HFFc6 (cell line): ENCODE measurements around the gene HMGCR. TPM values are rescaled to one million over a fixed set of nuclear protein-coding genes. Genes with fewer than 3 reads are reported as not detected.
A peak's percentile ranks its signal among the peaks of the same experiment; 100 is the strongest.

Experiments used
- DNase-seq: peaks from one replicate; pipeline ENCODE4 v3.0.0-alpha.2; 2018
- H3K27ac Mint-ChIP-seq: 2 replicates; pipeline ENCODE4 v1.8.0; 2020; ENCODE audit warnings: mild to moderate bottlenecking, mixed read lengths
- H3K27me3 Mint-ChIP-seq: 2 replicates; pipeline ENCODE4 v1.8.0; 2021; ENCODE audit warnings: mild to moderate bottlenecking, moderate library complexity, mixed read lengths; ENCODE audit not compliant: insufficient read depth
- H3K36me3 Mint-ChIP-seq: 2 replicates; pipeline ENCODE4 v1.8.0; 2021; ENCODE audit warnings: low read depth, mixed read lengths
- H3K4me1 Mint-ChIP-seq: 2 replicates; pipeline ENCODE4 v1.8.0; 2020; ENCODE audit warnings: low read depth, mixed read lengths
- H3K4me3 Mint-ChIP-seq: 2 replicates; pipeline ENCODE4 v1.8.0; 2020; ENCODE audit warnings: mild to moderate bottlenecking, moderate library complexity, mixed read lengths
- H3K9me3 Mint-ChIP-seq: 2 replicates; pipeline ENCODE4 v1.8.0; 2020; ENCODE audit warnings: mild to moderate bottlenecking, mixed read lengths
- CTCF ChIP-seq: fragments of 200-600 bp; sonication (generic); IDR thresholded peaks from 2 replicates; pipeline ENCODE4 v1.5.0; 2021; ENCODE audit warnings: antibody characterized with exemption, mild to moderate bottlenecking
- total RNA-seq, 6 experiments: library from RNA; stranded (reverse); fragmentation: NEBNext Ultra II Directional; extraction: Animal tissue kit (Norgen Biotek cat#: 25700); gene quantifications; 2 replicates in 1 of 6; 3 replicates in 5 of 6; pipeline ENCODE4 v1.2.3, GENCODE V29; 2021

Gene HMGCR
- total RNA-seq, 6 experiments from 2014 or later, result 22.6 to 26.4 (median 24.4) TPM

- no peaks in the 10 kb centered on the region; the same call in none of the 2 replicates for H3K27me3 Mint-ChIP-seq
- TF ChIP-seq CTCF, result no peak
- H3K4me1 Mint-ChIP-seq, result peaks cover 30% of the 10 kb centered on the region
- 0 out of 2 replicates have a peak overlapping the region, but pooled peaks have one; percentile 22 for H3K4me3 Mint-ChIP-seq
- peak; percentile 36 for DNase-seq
- H3K36me3 Mint-ChIP-seq, result peaks cover 3% of the 10 kb centered on the region; the same call in 1 of the 2 replicates
- no peaks in the 10 kb centered on the region for H3K9me3 Mint-ChIP-seq
- H3K27ac Mint-ChIP-seq, result peak overlapping the region; percentile 84
Observed at GRCh38 chr5:75368391-75368790, 31.4 kb downstream of the HMGCR start.

GRCh38 chr5:75373862-75374261 is 36.8 kb downstream of the HMGCR start:
- Mint-ChIP-seq H3K4me3 (no peak overlapping the region), H3K4me1 (peaks cover under 1% of the 10 kb centered on the region; the same call in 1 of the 2 replicates), H3K27ac (no peak overlapping the region), H3K27me3 (no peaks in the 10 kb centered on the region), H3K36me3 (no peaks in the 10 kb centered on the region; the same call in 1 of the 2 replicates), H3K9me3 (no peaks in the 10 kb centered on the region)
- DNase-seq, result no peak
- TF ChIP-seq CTCF, result no peak

GRCh38 chr5:75374394-75374814 is 37.4 kb downstream of the HMGCR start:
- Mint-ChIP-seq H3K27ac (no peak overlapping the region), H3K4me3 (no peak overlapping the region), H3K27me3 (no peaks in the 10 kb centered on the region), H3K36me3 (no peaks in the 10 kb centered on the region; the same call in 1 of the 2 replicates), H3K4me1 (no peaks in the 10 kb centered on the region), H3K9me3 (no peaks in the 10 kb centered on the region)
- no peak for DNase-seq
- no peak for TF ChIP-seq CTCF

GRCh38 chr5:75375414-75375813 is 38.4 kb downstream of the HMGCR start:
- H3K27me3 Mint-ChIP-seq, result no peaks in the 10 kb centered on the region
- H3K27ac Mint-ChIP-seq, result no peak overlapping the region
- no peaks in the 10 kb centered on the region for H3K9me3 Mint-ChIP-seq
- no peaks in the 10 kb centered on the region for H3K4me1 Mint-ChIP-seq
- no peak overlapping the region for H3K4me3 Mint-ChIP-seq
- H3K36me3 Mint-ChIP-seq, result no peaks in the 10 kb centered on the region; the same call in 1 of the 2 replicates
- TF ChIP-seq CTCF, result no peak
- DNase-seq, result no peak

- DNase-seq, result no peak
- Mint-ChIP-seq H3K36me3 (no peaks in the 10 kb centered on the region), H3K27me3 (no peaks in the 10 kb centered on the region), H3K4me3 (no peak overlapping the region), H3K9me3 (no peaks in the 10 kb centered on the region), H3K27ac (no peak overlapping the region), H3K4me1 (peaks cover 18% of the 10 kb centered on the region)
- TF ChIP-seq CTCF, result no peak
Observed at GRCh38 chr5:75380099-75380498, 43.1 kb downstream of the HMGCR start.

GRCh38 chr5:75381456-75381855 is 44.4 kb downstream of the HMGCR start:
- TF ChIP-seq CTCF, result no peak
- Mint-ChIP-seq H3K27me3 (no peaks in the 10 kb centered on the region), H3K27ac (no peak overlapping the region), H3K4me1 (peaks cover 18% of the 10 kb centered on the region), H3K36me3 (no peaks in the 10 kb centered on the region), H3K9me3 (no peaks in the 10 kb centered on the region), H3K4me3 (no peak overlapping the region)
- DNase-seq, result no peak
